ENCODE data around the gene PLAA. TPM values are rescaled to one million over a fixed set of nuclear protein-coding genes. Genes with fewer than 3 reads are reported as not detected.

Gene PLAA
- total and polyA plus RNA-seq, 10 of the 15 experiments (the other 5 are each of a cell fraction or from before 2014, with no cell fraction given) = 5.6 to 42.4 (median 34.1) TPM

DNA sequence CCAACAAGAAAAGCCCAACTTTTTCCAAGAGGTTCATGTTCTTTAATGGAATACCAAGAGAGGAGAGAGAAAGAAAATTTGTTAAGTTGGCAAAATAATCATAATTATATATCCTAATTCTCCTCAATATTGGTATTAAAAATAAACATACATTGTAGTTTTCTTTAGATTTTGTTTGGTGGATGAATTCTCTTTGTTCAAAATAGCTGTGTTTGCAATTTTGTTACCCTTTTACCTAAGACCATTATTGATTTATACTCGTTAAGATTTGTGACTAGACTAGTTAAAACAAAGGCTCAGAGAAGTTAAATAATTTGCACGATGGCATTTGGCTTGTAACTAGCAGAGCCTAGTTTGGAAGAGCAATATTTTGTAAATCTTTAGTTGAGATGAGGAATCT lies 48.8 kb upstream of the PLAA start:
- Histone ChIP-seq H3K27me3 (replicated peaks in 1 of 2; ENCODE audit: control insufficient read depth in 2 of 2, insufficient read depth in 2 of 2, low read length in 1 of 2) (no peaks in the 10 kb centered on the region), H3K9me3 (replicated peaks; ENCODE audit: control insufficient read depth, insufficient read depth, low read length) (no peaks in the 10 kb centered on the region), H4K20me1 (ENCODE audit: control insufficient read depth, insufficient read depth) (no peaks in the 10 kb centered on the region), H3K27ac (ENCODE audit: control insufficient read depth, insufficient read depth) (no peak overlapping the region), H3K4me2 (ENCODE audit: control insufficient read depth, insufficient read depth) (no peak overlapping the region), H2AFZ (ENCODE audit: control insufficient read depth, low read depth, low read length) (no peak overlapping the region), H3K4me3 (no peak overlapping the region), H3K9ac (ENCODE audit: control insufficient read depth, insufficient read depth, low read length) (no peak overlapping the region), H3K4me1 (ENCODE audit: control insufficient read depth, insufficient read depth, low read length) (no peaks in the 10 kb centered on the region), H3K79me2 (ENCODE audit: control insufficient read depth, insufficient read depth, low read length) (no peaks in the 10 kb centered on the region), H3K36me3 (ENCODE audit: control insufficient read depth in 2 of 2, insufficient read depth in 2 of 2, low read length in 1 of 2) (no peaks in the 10 kb centered on the region)
- RAD21 ChIA-PET (ENCODE audit: unreplicated experiment) = no interaction called here
- FAIRE-seq (no peak), DNase-seq (ENCODE audit: low read depth, low spot score) (no peak), ATAC-seq (no peak)
- 93% methylated on average over 2 of the region's 2 CpGs for WGBS (ENCODE audit: insufficient coverage, insufficient replicate concordance, low lambda C conversion rate, missing lambda C conversion rate)
- intact Hi-C loops (cut with micrococcal nuclease; ENCODE audit: unreplicated experiment) (no loop called here), in situ Hi-C loops (cut with MboI) (no loop called here)
- CTCF ChIA-PET = interaction anchor here (1.3 kb wide), 1 partner anchor 12 kb away, joined by 3 read pairs; no protein-coding TSS in a partner anchor
- SMC1A ChIA-PET (ENCODE audit: uncharacterized antibody, unreplicated experiment) = no interaction called here
- POLR2A ChIA-PET = interaction anchor here (1.5 kb wide), 1 partner anchor 13 kb away, joined by 4 read pairs; no protein-coding TSS in a partner anchor
- no TSS peak for BruUV-seq (replicated peaks)
- no peak for TF ChIP-seq SREBF1 (IDR thresholded peaks at IDR 0.05; ENCODE audit: low read length)

DNA sequence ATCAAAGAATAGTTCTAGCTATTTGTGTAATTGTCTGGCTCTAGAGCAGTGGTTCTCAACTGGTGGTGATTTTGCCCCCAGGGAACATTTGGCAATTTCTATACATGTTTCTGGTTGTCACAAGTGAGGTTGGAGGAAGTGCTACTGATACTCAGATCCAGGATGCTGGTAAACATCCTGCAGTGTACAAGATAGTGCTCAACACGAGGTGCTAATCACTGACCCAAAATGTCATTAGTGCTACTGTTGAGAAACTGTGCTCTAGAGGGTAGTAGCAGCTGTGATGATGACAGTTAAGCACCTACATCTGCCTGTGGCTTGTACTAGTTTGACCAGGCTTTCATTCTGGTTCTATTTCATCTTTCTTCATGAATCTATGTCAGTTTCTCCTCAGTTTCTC lies 36.3 kb upstream of the PLAA start:
- ATAC-seq = peak; percentile 59
- FAIRE-seq = no peak
- Histone ChIP-seq H3K9ac (ENCODE audit: control insufficient read depth, insufficient read depth, low read length) (no peak overlapping the region), H3K27me3 (replicated peaks in 1 of 2; ENCODE audit: control insufficient read depth in 2 of 2, insufficient read depth in 2 of 2, low read length in 1 of 2) (no peaks in the 10 kb centered on the region), H3K4me1 (ENCODE audit: control insufficient read depth, insufficient read depth, low read length) (no peaks in the 10 kb centered on the region), H3K79me2 (ENCODE audit: control insufficient read depth, insufficient read depth, low read length) (no peaks in the 10 kb centered on the region), H3K9me3 (replicated peaks; ENCODE audit: control insufficient read depth, insufficient read depth, low read length) (no peaks in the 10 kb centered on the region), H3K4me3 (no peak overlapping the region), H4K20me1 (ENCODE audit: control insufficient read depth, insufficient read depth) (no peaks in the 10 kb centered on the region), H2AFZ (ENCODE audit: control insufficient read depth, low read depth, low read length) (no peak overlapping the region), H3K27ac (ENCODE audit: control insufficient read depth, insufficient read depth) (no peak overlapping the region), H3K36me3 (ENCODE audit: control insufficient read depth in 2 of 2, insufficient read depth in 2 of 2, low read length in 1 of 2) (no peaks in the 10 kb centered on the region; a peak in 1 of 4 replicates), H3K4me2 (ENCODE audit: control insufficient read depth, insufficient read depth) (no peak overlapping the region)
- no peak for TF ChIP-seq SPI1 (IDR thresholded peaks at IDR 0.05; ENCODE audit: borderline replicate concordance, insufficient read depth, low read depth, low read length)
- no peak for TF ChIP-seq SREBF1 (IDR thresholded peaks at IDR 0.05; ENCODE audit: low read length)
- intact Hi-C loops (cut with micrococcal nuclease; ENCODE audit: unreplicated experiment) = no loop called here
- DNase-seq (ENCODE audit: low read depth, low spot score) = no peak
- ChIA-PET RAD21 (ENCODE audit: unreplicated experiment) (interaction anchor here (0.6 kb wide), 1 partner anchor 40 kb away, joined by 3 read pairs; no protein-coding TSS in a partner anchor), SMC1A (ENCODE audit: uncharacterized antibody, unreplicated experiment) (no interaction called here), CTCF (interaction anchor here (0.6 to 0.9 kb wide), 2 partner anchors 23 to 299 kb away, joined by 3 read pairs; no protein-coding TSS in a partner anchor), POLR2A (interaction anchor here (0.7 to 1.3 kb wide), 2 partner anchors 9 to 12 kb away, joined by 4 read pairs; no protein-coding TSS in a partner anchor)
- in situ Hi-C loops (cut with MboI) = no loop called here
- no TSS peak for BruUV-seq (replicated peaks)
- WGBS (ENCODE audit: insufficient coverage, insufficient replicate concordance, low lambda C conversion rate, missing lambda C conversion rate) = 4% methylated on average over 1 of the region's 1 CpG
